CD4-positive, CD25-positive, alpha-beta regulatory T cell (primary cell): ENCODE measurements around the gene KRTAP9-1. TPM values are rescaled to one million over a fixed set of nuclear protein-coding genes. Genes with fewer than 3 reads are reported as not detected.
"Not testable (repeated sequence)": the region's sequence is repeated elsewhere in the genome, so short reads cannot be mapped to it uniquely, and the experiment has no call there.

Source experiments
- ATAC-seq, 2 donors: fragments of 150-1000 bp; cut with Tn5 transposase; one replicate each; pipeline ENCODE4 v1.10.0; 2021; ENCODE audit warnings: low read depth in 2 of 2, moderate number of reproducible peaks in 2 of 2, moderate library complexity in 1 of 2
- DNase-seq, 3 donors: peaks; one replicate each; pipeline versions ENCODE4 v3.0.0 to v3.0.0-alpha.2; 2012 to 2022; ENCODE audit warnings: mixed read lengths in 1 of 3
- H3K27ac ChIP-seq: one replicate; pipeline ENCODE4 v1.7.0; 2013; ENCODE audit warnings: mild to moderate bottlenecking, low read length; ENCODE audit not compliant: insufficient read depth, poor library complexity, severe bottlenecking
- H3K27me3 ChIP-seq: one replicate; pipeline ENCODE4 v1.7.0; 2013; ENCODE audit warnings: low read length; ENCODE audit not compliant: control insufficient read depth, insufficient read depth
- H3K36me3 ChIP-seq: one replicate; pipeline ENCODE4 v1.7.0; 2013; ENCODE audit warnings: mild to moderate bottlenecking, low read length, moderate library complexity; ENCODE audit not compliant: control insufficient read depth, insufficient read depth
- H3K4me1 ChIP-seq: 2 replicates; pipeline ENCODE4 v1.7.0; 2013; ENCODE audit warnings: mild to moderate bottlenecking, low read length; ENCODE audit not compliant: insufficient read depth, control insufficient read depth, poor library complexity, severe bottlenecking
- H3K4me3 ChIP-seq: one replicate; pipeline ENCODE4 v1.7.0; 2013; ENCODE audit warnings: low read depth, mild to moderate bottlenecking, low read length, moderate library complexity
- H3K9me3 ChIP-seq, 2 experiments: 1 replicate in 1 of 2; 2 replicates in 1 of 2; pipeline ENCODE4 v1.7.0; 2013; ENCODE audit warnings: low read length in 2 of 2, mild to moderate bottlenecking in 1 of 2, moderate library complexity in 1 of 2; ENCODE audit not compliant: control insufficient read depth in 2 of 2
- H3K27ac Mint-ChIP-seq, 3 donors: one replicate each; pipeline ENCODE4 v1.8.0; 2020 to 2022; ENCODE audit warnings: mild to moderate bottlenecking in 3 of 3, mixed read lengths in 3 of 3, moderate library complexity in 2 of 3
- H3K27me3 Mint-ChIP-seq: one replicate; pipeline ENCODE4 v1.8.0; 2022; ENCODE audit warnings: mild to moderate bottlenecking, mixed read lengths
- H3K36me3 Mint-ChIP-seq: one replicate; pipeline ENCODE4 v1.8.0; 2020; ENCODE audit warnings: mixed read lengths
- H3K4me1 Mint-ChIP-seq, 4 donors: one replicate each; pipeline ENCODE4 v1.8.0; 2020 to 2022; ENCODE audit warnings: mixed read lengths in 4 of 4, mild to moderate bottlenecking in 1 of 4
- H3K4me3 Mint-ChIP-seq, 4 donors: one replicate each; pipeline ENCODE4 v1.8.0; 2020 to 2022; ENCODE audit warnings: mild to moderate bottlenecking in 4 of 4, mixed read lengths in 4 of 4, moderate library complexity in 3 of 4
- H3K9me3 Mint-ChIP-seq, 7 donors: one replicate each; pipeline ENCODE4 v1.8.0; 2020 to 2022; ENCODE audit warnings: mixed read lengths in 7 of 7, mild to moderate bottlenecking in 3 of 7, moderate library complexity in 2 of 7
- polyA plus RNA-seq, 4 donors: library from polyadenylated mRNA; unstranded; fragments of 300-500 nt; fragmentation: Illumina TruSeq; gene quantifications; one replicate each; pipeline ENCODE4 v1.2.3, GENCODE V29; 2021
- total RNA-seq: library from RNA; stranded (reverse); gene quantifications from one replicate; pipeline ENCODE4 v1.2.3, GENCODE V29; 2022

Gene KRTAP9-1
- not detected for total RNA-seq
- polyA plus RNA-seq, result not detected

DNA sequence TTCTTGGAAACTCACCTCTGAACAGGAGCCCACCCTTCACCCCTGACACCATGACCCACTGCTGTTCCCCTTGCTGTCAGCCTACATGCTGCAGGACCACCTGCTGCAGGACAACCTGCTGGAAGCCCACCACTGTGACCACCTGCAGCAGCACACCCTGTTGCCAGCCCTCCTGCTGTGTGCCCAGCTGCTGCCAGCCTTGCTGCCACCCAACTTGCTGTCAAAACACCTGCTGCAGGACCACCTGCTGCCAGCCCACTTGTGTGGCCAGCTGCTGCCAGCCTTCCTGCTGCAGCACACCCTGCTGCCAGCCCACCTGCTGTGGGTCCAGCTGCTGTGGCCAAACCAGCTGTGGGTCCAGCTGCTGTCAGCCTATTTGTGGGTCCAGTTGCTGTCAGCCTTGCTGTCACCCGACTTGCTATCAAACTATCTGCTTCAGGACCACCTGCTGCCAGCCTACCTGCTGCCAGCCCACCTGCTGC lies at the start of gene KRTAP9-1:
Gene KRTAP9-1, plus strand, starts transcription at position 51 of the 482 bp plus-strand sequence. Its CDS starts 0 bp downstream, at position 51.
- H3K36me3 ChIP-seq, H3K4me3 Mint-ChIP-seq, H3K36me3 Mint-ChIP-seq, DNase-seq, H3K4me1 Mint-ChIP-seq, H3K9me3 Mint-ChIP-seq, H3K4me1 ChIP-seq, H3K4me3 ChIP-seq, H3K9me3 ChIP-seq, H3K27ac ChIP-seq, ATAC-seq: not testable (repeated sequence)
- H3K27me3 ChIP-seq, result peaks cover 15% of the 10 kb centered on the region
- peak within 1 kb of the TSS in 1 of 3 donors; percentile 48 for H3K27ac Mint-ChIP-seq
- H3K27me3 Mint-ChIP-seq, result peaks cover 24% of the 10 kb centered on the region

GRCh38 chr17:41140360-41141131 lies 49.1 kb upstream of the KRTAP9-1 start, which contains the start of gene KRTAP4-6:
Gene KRTAP4-6, minus strand, starts transcription at chr17:41140544. Its CDS starts 57 bp downstream, at chr17:41140487.
- H3K36me3 Mint-ChIP-seq, result peaks cover 3% of the 10 kb centered on the region

GRCh38 chr17:41141361-41141760 lies 48.3 kb upstream of the KRTAP9-1 start:
- no peak for ATAC-seq
- H3K9me3 Mint-ChIP-seq, result peaks cover 6 to 26% (median 14%) of the 10 kb centered on the region in 7 donors
- Histone ChIP-seq H3K36me3 (no peaks in the 10 kb centered on the region), H3K4me1 (no peaks in the 10 kb centered on the region), H3K4me3 (no peak overlapping the region), H3K27me3 (peaks cover 3% of the 10 kb centered on the region), H3K27ac (no peak overlapping the region), H3K9me3 (peaks cover 9 to 12% of the 10 kb centered on the region in 2 experiments)
- H3K4me3 Mint-ChIP-seq, result no peak overlapping the region
- peaks cover 11% of the 10 kb centered on the region for H3K27me3 Mint-ChIP-seq
- no peaks in the 10 kb centered on the region for H3K4me1 Mint-ChIP-seq
- peaks cover 3% of the 10 kb centered on the region for H3K36me3 Mint-ChIP-seq
- no peak overlapping the region for H3K27ac Mint-ChIP-seq
- DNase-seq, result no peak

More at GRCh38 chr17:41140360-41141131, 49.1 kb upstream of the KRTAP9-1 start, which contains the start of gene KRTAP4-6:
- H3K9me3 Mint-ChIP-seq, result peaks cover 6 to 26% (median 14%) of the 10 kb centered on the region in 7 donors
- ATAC-seq (no peak), DNase-seq (no peak)
- Histone ChIP-seq H3K4me3 (no peak within 1 kb of the TSS), H3K27ac (no peak within 1 kb of the TSS), H3K36me3 (no peaks in the 10 kb centered on the region), H3K9me3 (peaks cover 9 to 12% of the 10 kb centered on the region in 2 experiments), H3K27me3 (peaks cover 2% of the 10 kb centered on the region), H3K4me1 (no peaks in the 10 kb centered on the region)
- no peaks in the 10 kb centered on the region for H3K4me1 Mint-ChIP-seq
- H3K4me3 Mint-ChIP-seq, result no peak within 1 kb of the TSS
- no peak within 1 kb of the TSS for H3K27ac Mint-ChIP-seq
- peaks cover 15% of the 10 kb centered on the region for H3K27me3 Mint-ChIP-seq

- Histone ChIP-seq H3K4me3 (no peak overlapping the region), H3K36me3 (no peaks in the 10 kb centered on the region), H3K27me3 (peaks cover 4% of the 10 kb centered on the region), H3K4me1 (no peaks in the 10 kb centered on the region), H3K9me3 (peaks cover 9 to 12% of the 10 kb centered on the region in 2 experiments), H3K27ac (no peak overlapping the region)
- Mint-ChIP-seq H3K9me3 (peaks cover 3 to 26% (median 12%) of the 10 kb centered on the region in 7 donors), H3K4me3 (no peak overlapping the region), H3K4me1 (peaks cover 0 to 2% (median 0%) of the 10 kb centered on the region in 4 donors), H3K27ac (peak overlapping the region in 1 of 3 donors; percentile 43), H3K27me3 (peaks cover 11% of the 10 kb centered on the region), H3K36me3 (no peaks in the 10 kb centered on the region)
- ATAC-seq (no peak), DNase-seq (no peak)
These were observed 44.8 kb upstream of the KRTAP9-1 start for GRCh38 chr17:41144846-41145245.

DNA sequence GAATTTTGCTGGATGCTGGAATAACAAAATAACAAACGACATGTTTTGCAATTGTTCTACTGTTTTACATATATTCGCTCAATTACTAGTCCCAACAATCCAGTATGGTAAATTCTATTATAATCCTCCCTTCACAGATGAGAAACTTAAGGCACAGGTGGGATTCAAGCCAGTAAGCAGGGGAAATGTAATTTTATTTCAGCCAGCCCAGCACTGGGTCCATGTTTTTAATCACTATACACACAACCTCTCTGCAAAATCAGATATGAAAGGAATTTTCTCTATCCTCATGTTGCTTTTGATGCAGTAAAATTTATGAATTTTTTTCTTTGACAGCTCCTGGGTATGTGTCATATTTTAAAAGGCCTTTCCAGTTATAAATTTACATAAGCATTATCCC lies 44.4 kb upstream of the KRTAP9-1 start:
- H3K4me3 Mint-ChIP-seq, result no peak overlapping the region
- H3K4me1 Mint-ChIP-seq, result peaks cover 0 to 2% (median 0%) of the 10 kb centered on the region in 4 donors
- no peaks in the 10 kb centered on the region for H3K36me3 ChIP-seq
- H3K27me3 ChIP-seq, result peaks cover 6% of the 10 kb centered on the region
- H3K4me3 ChIP-seq, result no peak overlapping the region
- DNase-seq, result no peak
- peak overlapping the region in 1 of 3 donors; percentile 43 for H3K27ac Mint-ChIP-seq
- no peaks in the 10 kb centered on the region for H3K4me1 ChIP-seq
- H3K36me3 Mint-ChIP-seq, result no peaks in the 10 kb centered on the region
- H3K27ac ChIP-seq, result no peak overlapping the region
- H3K9me3 Mint-ChIP-seq, result peaks cover 3 to 26% (median 12%) of the 10 kb centered on the region in 7 donors
- H3K9me3 ChIP-seq, result peaks cover 9 to 12% of the 10 kb centered on the region in 2 experiments
- ATAC-seq, result no peak
- peaks cover 11% of the 10 kb centered on the region for H3K27me3 Mint-ChIP-seq

DNA sequence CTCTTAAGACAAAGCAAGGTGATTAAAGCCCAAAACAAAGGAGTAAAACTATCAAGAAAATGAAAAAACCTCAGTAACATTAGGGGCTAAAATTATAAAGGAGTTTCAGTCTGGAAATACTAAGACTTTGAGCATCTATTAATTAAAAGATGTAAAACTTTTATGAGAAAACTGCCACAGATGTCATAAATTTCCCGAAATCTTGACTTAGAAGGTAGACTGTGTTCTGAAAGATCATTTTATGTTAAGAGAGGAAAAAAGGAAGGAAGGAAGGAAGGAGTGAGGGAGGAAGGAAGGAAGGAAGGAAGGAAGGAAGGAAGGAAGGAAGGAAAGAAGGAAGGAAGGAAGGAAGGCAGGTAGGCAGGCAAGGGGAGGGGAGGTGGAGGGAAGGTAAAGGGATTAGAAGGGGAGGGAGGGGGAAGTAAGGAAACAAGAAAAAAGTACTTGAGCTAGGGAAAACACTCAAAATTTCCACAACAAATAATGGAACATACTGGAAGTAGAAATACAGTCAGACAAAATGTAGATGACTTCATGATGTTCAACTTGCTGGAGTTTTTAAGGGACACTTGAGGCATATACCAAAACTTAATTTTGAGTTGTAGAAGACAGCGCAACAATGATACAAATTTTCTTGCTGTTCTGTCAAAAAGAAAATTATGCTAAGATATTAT lies 42.0 kb upstream of the KRTAP9-1 start:
- no peaks in the 10 kb centered on the region for H3K36me3 Mint-ChIP-seq
- DNase-seq (no peak), ATAC-seq (no peak)
- no peak overlapping the region for H3K27ac Mint-ChIP-seq
- H3K27me3 Mint-ChIP-seq, result peaks cover 11% of the 10 kb centered on the region
- Histone ChIP-seq H3K4me1 (no peaks in the 10 kb centered on the region), H3K27me3 (peaks cover 4% of the 10 kb centered on the region), H3K36me3 (no peaks in the 10 kb centered on the region), H3K4me3 (no peak overlapping the region), H3K9me3 (peaks cover 7 to 9% of the 10 kb centered on the region in 2 experiments), H3K27ac (no peak overlapping the region)
- H3K4me3 Mint-ChIP-seq, result no peak overlapping the region
- peaks cover 3 to 15% (median 7%) of the 10 kb centered on the region in 7 donors for H3K9me3 Mint-ChIP-seq
- peaks cover 0 to 2% (median 0%) of the 10 kb centered on the region in 4 donors for H3K4me1 Mint-ChIP-seq

DNA sequence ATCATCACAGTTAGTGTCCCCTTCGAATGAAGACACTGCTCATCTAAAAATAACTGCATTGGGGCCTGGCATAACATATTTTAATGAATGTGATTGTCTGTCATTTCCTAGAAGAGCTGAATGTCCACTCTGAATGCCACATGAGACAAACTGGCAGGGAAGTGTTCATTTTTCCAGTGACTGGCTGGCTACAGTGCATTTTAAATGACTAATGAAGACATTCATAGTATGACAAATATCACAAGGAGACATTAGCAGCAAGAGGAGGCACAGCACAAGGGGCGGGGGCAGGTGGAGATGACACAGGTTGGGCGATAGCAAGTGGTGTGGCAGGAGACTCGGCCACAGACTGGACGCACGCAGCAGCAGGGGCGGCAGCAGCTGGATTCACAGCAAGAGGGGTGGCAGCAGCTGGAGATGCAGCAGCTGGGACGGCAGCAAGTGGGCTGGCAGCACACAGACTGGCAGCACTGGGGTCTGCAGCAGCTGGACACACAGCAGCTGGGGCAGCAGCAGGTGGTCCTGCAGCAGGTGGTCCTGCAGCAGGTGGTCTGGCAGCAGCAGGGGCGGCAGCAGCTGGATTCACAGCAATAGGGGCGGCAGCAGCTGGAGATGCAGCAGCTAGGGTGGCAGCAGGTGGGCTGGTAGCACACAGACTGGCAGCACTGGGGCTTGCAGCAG lies 40.6 kb upstream of the KRTAP9-1 start:
- not testable (repeated sequence) for DNase-seq, H3K4me1 Mint-ChIP-seq, H3K27me3 ChIP-seq, H3K9me3 ChIP-seq, ATAC-seq, H3K4me1 ChIP-seq, H3K9me3 Mint-ChIP-seq, H3K4me3 ChIP-seq, H3K36me3 ChIP-seq, H3K4me3 Mint-ChIP-seq, H3K36me3 Mint-ChIP-seq, H3K27ac ChIP-seq
- Mint-ChIP-seq H3K27ac (peak overlapping the region in 1 of 3 donors; percentile 27), H3K27me3 (peaks cover 18% of the 10 kb centered on the region)
